HG02763 (cell line): ENCODE results near the gene METTL18.
"Not testable (repeated sequence)": the region's sequence is repeated elsewhere in the genome, so short reads cannot be mapped to it uniquely, and the experiment has no call there.

Source experiments
- ATAC-seq: cut with Tn5 transposase; IDR thresholded peaks from one replicate; pipeline ENCODE4 v1.9.1; 2021; ENCODE audit warnings: mild to moderate bottlenecking, moderate library complexity; ENCODE audit not compliant: unreplicated experiment

The METTL18 gene

GRCh38 chr1:169794530-169795416 is at the start of gene METTL18:
Gene METTL18, minus strand, starts transcription at chr1:169794907. Its CDS starts 1,212 bp downstream, at chr1:169793695.
- peak; percentile 97 for ATAC-seq

GRCh38 chr1:169838942-169839341 is 44.2 kb upstream of the METTL18 start:
- ATAC-seq, result no peak

GRCh38 chr1:169836198-169836597 is 41.5 kb upstream of the METTL18 start:
- no peak for ATAC-seq

GRCh38 chr1:169835647-169836046 is 40.9 kb upstream of the METTL18 start:
- no peak for ATAC-seq

GRCh38 chr1:169834869-169835268 is 40.2 kb upstream of the METTL18 start:
- ATAC-seq, result no peak

GRCh38 chr1:169833179-169833901 is 38.6 kb upstream of the METTL18 start:
- no peak for ATAC-seq

GRCh38 chr1:169829671-169830070 is 35.0 kb upstream of the METTL18 start:
- no peak for ATAC-seq

GRCh38 chr1:169824153-169824552 is 29.4 kb upstream of the METTL18 start:
- no peak for ATAC-seq

- ATAC-seq, result no peak
Observed at GRCh38 chr1:169821500-169821899, 26.8 kb upstream of the METTL18 start.

- ATAC-seq, result no peak
Observed at GRCh38 chr1:169816617-169817016, 21.9 kb upstream of the METTL18 start.

GRCh38 chr1:169814265-169814664 is 19.6 kb upstream of the METTL18 start:
- no peak for ATAC-seq

GRCh38 chr1:169812131-169812530 is 17.4 kb upstream of the METTL18 start:
- no peak for ATAC-seq

GRCh38 chr1:169811418-169812035 is 16.8 kb upstream of the METTL18 start:
- ATAC-seq, result not testable (repeated sequence)

GRCh38 chr1:169809370-169810095 is 14.8 kb upstream of the METTL18 start:
- no peak for ATAC-seq

- ATAC-seq, result no peak
Observed at GRCh38 chr1:169804941-169805340, 10.2 kb upstream of the METTL18 start.

- no peak for ATAC-seq
Observed at GRCh38 chr1:169802888-169803287, 8.2 kb upstream of the METTL18 start.

GRCh38 chr1:169797281-169797680 is 2.6 kb upstream of the METTL18 start:
- ATAC-seq, result no peak

GRCh38 chr1:169796274-169796810 is 1.6 kb upstream of the METTL18 start:
- no peak for ATAC-seq

- ATAC-seq, result no peak
Observed at GRCh38 chr1:169795687-169796086, 980 bp upstream of the METTL18 start.

GRCh38 chr1:169793730-169794129 is 977 bp downstream of the METTL18 start:
- ATAC-seq, result no peak

- no peak for ATAC-seq
Observed at GRCh38 chr1:169788402-169788801, 6.3 kb downstream of the METTL18 start.
